Small intestine (tissue), 7 donors: ENCODE results near the gene ANO10. TPM values are rescaled to one million over a fixed set of nuclear protein-coding genes. Genes with fewer than 3 reads are reported as not detected.

ENCODE experiments used
- DNase-seq, 2 donors: peaks; one replicate each; pipeline versions ENCODE4 v3.0.0 to v3.0.0-alpha.2; 2013
- FAIRE-seq: peaks from 2 replicates; lab custom pipeline; 2012; peaks lifted over from hg19 to GRCh38; lab: Jason Lieb, UNC
- H3K27ac ChIP-seq, 3 donors: one replicate each; pipeline ENCODE4 v1.5.1; 2013; ENCODE audit warnings: low read length in 2 of 3, mild to moderate bottlenecking in 2 of 3, control low read depth in 1 of 3, inconsistent platforms in 1 of 3, low read depth in 1 of 3, moderate library complexity in 1 of 3
- H3K27me3 ChIP-seq, 3 donors: one replicate each; pipeline ENCODE4 v1.6.1; 2013; ENCODE audit warnings: low read length in 3 of 3, inconsistent platforms in 1 of 3; ENCODE audit not compliant: control insufficient read depth in 3 of 3, insufficient read depth in 3 of 3
- H3K36me3 ChIP-seq, 3 donors: one replicate each; pipeline ENCODE4 v1.6.1; 2013; ENCODE audit warnings: low read length in 3 of 3, inconsistent platforms in 1 of 3, low read depth in 1 of 3, mild to moderate bottlenecking in 1 of 3, moderate library complexity in 1 of 3; ENCODE audit not compliant: control insufficient read depth in 3 of 3, insufficient read depth in 2 of 3
- H3K4me1 ChIP-seq, 3 donors: one replicate each; pipeline ENCODE4 v1.6.1; 2013; ENCODE audit warnings: low read length in 2 of 3, inconsistent platforms in 1 of 3, low read depth in 1 of 3, mild to moderate bottlenecking in 1 of 3, moderate library complexity in 1 of 3; ENCODE audit not compliant: control insufficient read depth in 3 of 3, insufficient read depth in 2 of 3
- H3K4me3 ChIP-seq, 3 donors: one replicate each; pipeline ENCODE4 v1.5.1; 2013; ENCODE audit warnings: low read length in 3 of 3, control low read depth in 1 of 3, inconsistent platforms in 1 of 3, low read depth in 1 of 3, mild to moderate bottlenecking in 1 of 3, moderate library complexity in 1 of 3
- H3K9me3 ChIP-seq, 2 donors: one replicate each; pipeline ENCODE4 v1.6.1; 2013; ENCODE audit warnings: low read depth in 1 of 2, low read length in 1 of 2; ENCODE audit not compliant: control insufficient read depth in 2 of 2, insufficient read depth in 1 of 2
- WGBS, 3 donors: extraction: QIAGEN DNeasy Blood & Tissue Kit; methylation state at CpG; one replicate each; pipeline ENCODE4 v1.1.7; 2013; 5-methylcytosine and 5-hydroxymethylcytosine counted together
- polyA plus RNA-seq, 4 donors: library from polyadenylated mRNA; stranded (reverse) in 3 of 4; unstranded in 1 of 4; fragments of 200-250 nt in 3 of 4; fragments of 120-200 nt in 1 of 4; gene quantifications; one replicate each; pipeline versions ENCODE4 v1.2.1 to v1.2.3, GENCODE V29; 2013
- donor health status: healthy with polysubstance abuse.
- donor health status: control.
- donor health status: control.
- donor health status: Bipolar disorder and iron deficiency.
- donor health status: healthy.

ANO10 gene
- polyA plus RNA-seq, 4 donors = 21.7 to 45.6 (median 30.1) TPM

DNA sequence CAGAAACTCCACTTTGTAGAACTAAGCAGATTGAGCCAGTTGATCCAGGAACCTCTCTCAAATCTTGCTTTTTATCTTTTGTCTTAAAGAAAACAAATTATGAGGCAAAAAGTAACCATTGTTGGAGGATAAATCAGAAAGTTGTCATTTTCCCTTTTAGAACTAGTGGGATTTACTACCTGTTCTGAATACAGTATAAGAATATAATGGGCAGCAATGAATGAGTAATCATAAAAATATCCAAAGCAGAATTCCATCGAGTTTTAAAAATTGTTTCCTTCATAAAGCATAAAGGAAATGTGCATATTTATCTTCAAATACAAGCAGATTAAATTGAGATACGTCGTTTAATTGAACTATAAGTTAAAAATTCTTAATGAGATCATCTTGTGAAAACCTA lies 15.9 kb upstream of the ANO10 start:
- no peaks in the 10 kb centered on the region for H3K27me3 ChIP-seq
- no peaks in the 10 kb centered on the region for H3K4me1 ChIP-seq
- FAIRE-seq = no peak
- H3K9me3 ChIP-seq = no peaks in the 10 kb centered on the region
- WGBS, 3 donors = 65 to 77% (median 75%) methylated on average over 3 of the region's 3 CpGs
- no peaks in the 10 kb centered on the region for H3K36me3 ChIP-seq
- no peak for DNase-seq
- no peak overlapping the region for H3K4me3 ChIP-seq
- no peak overlapping the region for H3K27ac ChIP-seq

- Histone ChIP-seq H3K27ac (no peak overlapping the region), H3K4me3 (no peak overlapping the region), H3K36me3 (no peaks in the 10 kb centered on the region), H3K4me1 (no peaks in the 10 kb centered on the region), H3K9me3 (peaks cover 0 to 2% of the 10 kb centered on the region in 2 donors), H3K27me3 (no peaks in the 10 kb centered on the region)
- no peak for DNase-seq
- 80 to 82% (median 82%) methylated on average over 7 of the region's 7 CpGs for WGBS, 3 donors
- FAIRE-seq = no peak
Measured at GRCh38 chr3:43632986-43633385, 11.2 kb upstream of the ANO10 start.

DNA sequence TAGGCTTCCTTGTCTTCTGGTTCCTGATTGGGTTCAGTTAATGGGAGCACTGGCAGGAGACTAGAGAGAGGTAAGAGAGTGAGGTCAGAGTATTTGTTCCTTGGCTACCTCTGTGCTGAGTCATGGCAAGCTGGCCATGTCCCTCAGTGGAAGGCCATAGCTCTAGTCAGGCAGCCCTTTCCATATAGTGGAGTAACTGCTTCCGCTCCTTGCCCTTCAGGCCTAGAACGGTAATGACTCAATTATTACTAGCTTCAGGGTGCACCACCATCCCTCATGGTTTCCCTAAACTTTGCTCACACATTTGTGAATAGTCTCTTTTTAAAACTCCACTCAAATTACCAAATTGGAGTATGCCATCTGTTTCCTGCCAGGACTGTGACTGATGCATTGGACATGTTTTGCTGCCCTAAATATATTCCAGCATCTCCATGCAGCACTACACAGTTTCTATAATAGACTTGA lies 10.5 kb upstream of the ANO10 start:
- no peak overlapping the region for H3K27ac ChIP-seq
- FAIRE-seq (no peak), DNase-seq (no peak)
- no peaks in the 10 kb centered on the region for H3K27me3 ChIP-seq
- H3K9me3 ChIP-seq = peaks cover 0 to 2% of the 10 kb centered on the region in 2 donors
- no peak overlapping the region for H3K4me3 ChIP-seq
- WGBS, 3 donors = 89 to 93% (median 91%) methylated on average over 2 of the region's 2 CpGs
- H3K4me1 ChIP-seq = no peaks in the 10 kb centered on the region
- no peaks in the 10 kb centered on the region for H3K36me3 ChIP-seq

DNA sequence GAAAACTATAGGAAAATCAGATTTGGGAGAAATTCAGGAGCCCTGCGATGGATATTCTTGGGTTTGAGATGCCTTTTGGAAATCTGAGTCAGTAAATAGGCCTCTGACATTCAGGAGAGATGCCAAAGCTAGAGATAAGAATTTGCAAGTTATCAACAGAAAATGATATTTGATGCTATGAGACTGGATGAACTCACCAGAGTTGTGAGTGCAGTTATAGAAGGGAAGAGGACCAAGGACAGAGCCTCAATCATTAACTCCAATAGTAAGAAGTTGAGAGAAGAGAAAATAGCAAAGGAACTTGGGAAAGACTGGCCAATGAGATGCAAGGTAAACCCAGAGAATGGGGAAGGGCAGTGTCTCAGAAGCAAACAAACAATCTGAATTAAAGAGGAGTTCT lies 7.9 kb upstream of the ANO10 start:
- no peaks in the 10 kb centered on the region for H3K36me3 ChIP-seq
- peaks cover 0 to 2% of the 10 kb centered on the region in 2 donors for H3K9me3 ChIP-seq
- no peaks in the 10 kb centered on the region for H3K4me1 ChIP-seq
- H3K4me3 ChIP-seq = no peak overlapping the region
- H3K27ac ChIP-seq = no peak overlapping the region
- H3K27me3 ChIP-seq = no peaks in the 10 kb centered on the region
- DNase-seq (no peak), FAIRE-seq (no peak)
- WGBS, 3 donors = 92 to 94% (median 93%) methylated on average over 1 of the region's 1 CpG

DNA sequence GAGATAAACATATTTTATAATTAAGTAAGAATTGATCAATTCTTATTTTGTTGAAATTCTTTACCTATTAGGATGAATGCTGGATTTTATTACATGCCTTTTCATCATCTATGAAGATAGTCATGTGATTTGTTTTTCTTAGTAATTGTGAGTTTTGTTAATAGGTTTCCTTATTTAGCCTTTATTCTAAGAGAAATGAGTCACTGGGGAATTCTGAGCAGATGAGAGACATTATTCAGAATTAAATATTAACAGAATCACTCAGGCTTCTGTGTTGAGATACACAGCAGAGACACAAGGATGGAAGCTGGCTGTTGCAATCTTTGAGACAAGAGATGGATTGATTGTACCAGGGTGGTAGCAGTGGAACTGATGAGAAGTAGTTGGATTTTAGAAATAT lies 7.4 kb upstream of the ANO10 start:
- H3K27me3 ChIP-seq = no peaks in the 10 kb centered on the region
- H3K9me3 ChIP-seq = peaks cover 0 to 2% of the 10 kb centered on the region in 2 donors
- no peak overlapping the region for H3K4me3 ChIP-seq
- H3K36me3 ChIP-seq = no peaks in the 10 kb centered on the region
- no peaks in the 10 kb centered on the region for H3K4me1 ChIP-seq
- no peak overlapping the region for H3K27ac ChIP-seq
- DNase-seq (no peak), FAIRE-seq (no peak)

DNA sequence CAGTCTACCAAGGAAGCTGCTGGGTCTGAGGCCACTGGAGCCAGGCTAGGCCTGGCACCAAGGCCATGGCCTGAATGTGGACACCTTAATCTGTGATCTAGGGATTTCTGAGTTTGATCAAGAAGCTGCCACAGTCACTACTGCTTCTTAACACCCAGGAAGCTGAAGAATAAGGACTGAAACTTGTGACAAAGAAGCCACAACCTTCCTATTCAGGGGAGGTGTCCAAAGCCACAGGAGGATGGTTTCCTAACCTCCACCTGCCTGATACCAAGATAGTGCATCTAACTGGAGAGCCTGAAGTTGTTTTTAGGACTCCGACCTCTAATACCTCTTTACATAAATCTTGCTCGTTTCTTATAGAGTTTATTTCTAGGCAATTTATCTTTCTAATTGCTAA lies 5.5 kb upstream of the ANO10 start:
- no peaks in the 10 kb centered on the region for H3K27me3 ChIP-seq
- 73 to 83% (median 75%) methylated on average over 2 of the region's 2 CpGs for WGBS, 3 donors
- no peaks in the 10 kb centered on the region for H3K36me3 ChIP-seq
- no peak for DNase-seq
- peaks cover 0 to 2% of the 10 kb centered on the region in 2 donors for H3K9me3 ChIP-seq
- no peak overlapping the region for H3K4me3 ChIP-seq
- no peak for FAIRE-seq
- no peak overlapping the region for H3K27ac ChIP-seq
- peaks cover 0 to 4% (median 0%) of the 10 kb centered on the region in 3 donors for H3K4me1 ChIP-seq

- DNase-seq (no peak), FAIRE-seq (no peak)
- no peaks in the 10 kb centered on the region for H3K27me3 ChIP-seq
- no peaks in the 10 kb centered on the region for H3K36me3 ChIP-seq
- no peak overlapping the region for H3K27ac ChIP-seq
- WGBS, 3 donors = 89 to 94% (median 91%) methylated on average over 6 of the region's 6 CpGs
- peaks cover 0 to 2% of the 10 kb centered on the region in 2 donors for H3K9me3 ChIP-seq
- peaks cover 0 to 8% (median 0%) of the 10 kb centered on the region in 3 donors for H3K4me1 ChIP-seq
- H3K4me3 ChIP-seq = no peak overlapping the region
Measured at GRCh38 chr3:43624619-43625305, 3.0 kb upstream of the ANO10 start.

DNA sequence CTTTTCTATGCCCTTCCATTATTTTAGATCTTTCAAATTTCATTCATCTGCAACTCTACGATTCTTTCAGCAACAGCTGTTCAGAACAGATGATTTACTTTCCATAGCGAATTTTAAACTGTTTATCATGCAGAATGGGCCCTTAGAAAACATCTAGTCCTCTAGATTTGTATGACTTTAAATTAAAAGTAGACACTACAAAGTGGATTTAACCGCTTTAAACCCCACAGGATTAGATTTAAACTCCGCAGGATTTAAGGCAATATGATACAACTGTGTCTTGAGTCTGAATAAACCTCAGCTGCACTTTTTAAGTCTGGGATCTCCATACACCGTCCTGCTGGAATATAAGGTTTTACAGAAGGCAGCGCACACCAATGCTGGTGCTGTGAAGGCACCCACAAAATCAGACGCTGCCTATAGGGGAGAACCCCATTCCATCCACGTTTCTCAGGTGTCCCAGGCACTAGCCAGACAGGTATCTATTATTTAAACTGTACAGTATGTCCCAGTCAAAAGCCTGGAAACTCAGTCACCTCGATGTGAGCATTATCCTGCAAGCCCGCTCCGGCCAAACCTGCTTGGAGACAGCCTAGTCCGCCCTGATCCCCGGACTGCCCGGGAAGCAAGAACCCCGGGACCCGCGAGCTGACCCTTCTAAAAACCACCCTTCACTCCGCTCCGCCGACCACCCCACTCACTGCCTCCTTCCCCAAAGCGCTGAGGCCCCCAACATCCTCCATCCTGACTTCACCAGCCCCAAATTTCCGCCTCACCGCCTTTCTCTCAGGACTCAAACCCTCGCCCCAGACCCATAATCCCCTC lies 768 bp downstream of the ANO10 start:
- WGBS, 3 donors = 5 to 10% (median 8%) methylated on average over 24 of the region's 24 CpGs
- Histone ChIP-seq H3K4me1 (peaks cover 0 to 8% (median 2%) of the 10 kb centered on the region in 3 donors), H3K36me3 (peaks cover 0 to 2% (median 0%) of the 10 kb centered on the region in 3 donors), H3K27me3 (no peaks in the 10 kb centered on the region), H3K27ac (peak overlapping the region; percentile 60 to 75 (median 69)), H3K4me3 (peak overlapping the region; percentile 53 to 95 (median 85)), H3K9me3 (no peaks in the 10 kb centered on the region)
- FAIRE-seq = no peak
- peak; percentile 43 to 59 for DNase-seq
